Stimulated activated CD4-positive, alpha-beta T cell treated with anti-CD3 and anti-CD28 coated beads, Interleukin-2, amount 100 ng/mL, for 24 hours (primary cell): ENCODE results near the gene NEU4.

Experiments
- DNase-seq, 2 donors: peaks; one replicate each; pipeline ENCODE4 v3.0.0-alpha.2; 2020

NEU4 gene

GRCh38 chr2:241835611-241836010 is 26.6 kb downstream of the NEU4 start:
- no peak for DNase-seq

GRCh38 chr2:241836292-241836691 is 27.3 kb downstream of the NEU4 start:
- DNase-seq: peak in 1 of 2 donors; percentile 12

- DNase-seq: peak in 1 of 2 donors; percentile 4
These were observed 28.4 kb downstream of the NEU4 start for GRCh38 chr2:241837197-241837965.

- DNase-seq: peak in 1 of 2 donors; percentile 17
These were observed 32.4 kb downstream of the NEU4 start for GRCh38 chr2:241841181-241842066.

- no peak for DNase-seq
These were observed 33.0 kb downstream of the NEU4 start for GRCh38 chr2:241842067-241842415.

GRCh38 chr2:241842620-241843211 is 33.7 kb downstream of the NEU4 start:
- DNase-seq: peak; percentile 43 to 60

GRCh38 chr2:241843321-241844065 is 34.5 kb downstream of the NEU4 start:
- peak in 1 of 2 donors; percentile 17 for DNase-seq

GRCh38 chr2:241844066-241844728 is 35.2 kb downstream of the NEU4 start:
- DNase-seq: peak; percentile 84 to 94

- peak in 1 of 2 donors; percentile 8 for DNase-seq
These were observed 36.0 kb downstream of the NEU4 start for GRCh38 chr2:241844831-241845578.

GRCh38 chr2:241846406-241846805 is 37.4 kb downstream of the NEU4 start:
- DNase-seq: peak in 1 of 2 donors; percentile 13

GRCh38 chr2:241848761-241849615 is 40.0 kb downstream of the NEU4 start:
- peak; percentile 18 for DNase-seq

- peak; percentile 5 to 16 for DNase-seq
These were observed 40.9 kb downstream of the NEU4 start for GRCh38 chr2:241849616-241850543.

GRCh38 chr2:241850544-241851324 is 41.7 kb downstream of the NEU4 start:
- DNase-seq: peak; percentile 12 to 16

GRCh38 chr2:241851325-241852115 is 42.5 kb downstream of the NEU4 start:
- peak in 1 of 2 donors; percentile 12 for DNase-seq

GRCh38 chr2:241852116-241852980 is 43.4 kb downstream of the NEU4 start:
- peak; percentile 2 to 12 for DNase-seq

- DNase-seq: peak in 1 of 2 donors; percentile 1
These were observed 44.1 kb downstream of the NEU4 start for GRCh38 chr2:241852981-241853631.
